SKM-1 treated with dmso at 0.1 percent for 144 hours (cell line): ENCODE measurements around the gene ASCC1.
"Not testable (repeated sequence)": the region's sequence is repeated elsewhere in the genome, so short reads cannot be mapped to it uniquely, and the experiment has no call there.

Experiments used
- DNase-seq: peaks from one replicate; lab custom pipeline; 2025; ENCODE audit not compliant: unreplicated experiment; lab: John Stamatoyannopoulos, UW

The ASCC1 gene

GRCh38 chr10:72223743-72224101, 7.6 kb upstream of the ASCC1 start:
- DNase-seq = no peak

- no peak for DNase-seq
These were observed 5.2 kb upstream of the ASCC1 start for GRCh38 chr10:72221278-72221677.

GRCh38 chr10:72220637-72221036, 4.6 kb upstream of the ASCC1 start:
- DNase-seq = no peak

GRCh38 chr10:72219235-72219814, 3.2 kb upstream of the ASCC1 start:
- DNase-seq = no peak

- no peak for DNase-seq
These were observed 2.6 kb upstream of the ASCC1 start for GRCh38 chr10:72218726-72219125.

- DNase-seq = no peak
These were observed 2.2 kb upstream of the ASCC1 start for GRCh38 chr10:72218325-72218724.

- DNase-seq = not testable (repeated sequence)
These were observed 4.2 kb downstream of the ASCC1 start for GRCh38 chr10:72211832-72212231.

GRCh38 chr10:72211381-72211780, 4.7 kb downstream of the ASCC1 start:
- not testable (repeated sequence) for DNase-seq

GRCh38 chr10:72208526-72208925, 7.5 kb downstream of the ASCC1 start:
- DNase-seq = not testable (repeated sequence)

GRCh38 chr10:72206511-72207229, 9.4 kb downstream of the ASCC1 start:
- no peak for DNase-seq

GRCh38 chr10:72204724-72205123, 11.4 kb downstream of the ASCC1 start:
- DNase-seq = no peak

- no peak for DNase-seq
These were observed 11.8 kb downstream of the ASCC1 start for GRCh38 chr10:72204296-72204695.

GRCh38 chr10:72201293-72201692, 14.8 kb downstream of the ASCC1 start:
- DNase-seq = no peak

- DNase-seq = no peak
These were observed 15.2 kb downstream of the ASCC1 start for GRCh38 chr10:72200883-72201282.

- DNase-seq = no peak
These were observed 21.1 kb downstream of the ASCC1 start for GRCh38 chr10:72194949-72195348.

- no peak for DNase-seq
These were observed 29.1 kb downstream of the ASCC1 start for GRCh38 chr10:72186982-72187330.

GRCh38 chr10:72186258-72186981, 29.7 kb downstream of the ASCC1 start:
- no peak for DNase-seq

GRCh38 chr10:72184156-72184555, 31.9 kb downstream of the ASCC1 start:
- no peak for DNase-seq

GRCh38 chr10:72177454-72177853, 38.6 kb downstream of the ASCC1 start:
- no peak for DNase-seq

- DNase-seq = no peak
These were observed 39.4 kb downstream of the ASCC1 start for GRCh38 chr10:72176701-72177100.

GRCh38 chr10:72175149-72175548, 40.9 kb downstream of the ASCC1 start:
- DNase-seq = no peak

GRCh38 chr10:72174297-72174662, 41.8 kb downstream of the ASCC1 start:
- DNase-seq = no peak
